KG1 (cell line): Measurements from ENCODE around the gene PEX11G.
"Not testable (repeated sequence)": the region's sequence is repeated elsewhere in the genome, so short reads cannot be mapped to it uniquely, and the experiment has no call there.

Source experiments
- DNase-seq: peaks from one replicate; lab custom pipeline; 2025; lab: John Stamatoyannopoulos, UW

Gene PEX11G

DNA sequence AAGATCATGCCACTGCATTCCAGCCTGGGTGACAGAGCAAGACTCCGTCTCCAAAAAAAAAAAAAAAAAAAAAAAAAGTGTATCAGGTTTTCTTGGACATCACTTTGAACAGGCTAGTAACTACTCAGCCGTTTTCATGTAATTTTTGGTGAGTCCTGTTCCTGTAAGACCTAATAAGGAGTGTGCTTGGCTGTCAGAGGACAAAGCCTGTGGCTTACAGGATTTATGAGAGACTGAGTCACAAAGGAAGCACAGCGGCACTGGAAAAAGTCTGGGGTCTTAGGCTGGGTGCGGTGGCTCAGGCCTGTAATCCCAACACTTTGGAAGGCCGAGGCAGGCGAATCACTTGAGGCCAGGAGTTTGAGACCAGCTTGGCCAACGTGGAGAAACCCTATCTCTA lies 55.4 kb downstream of the PEX11G start:
- not testable (repeated sequence) for DNase-seq

DNA sequence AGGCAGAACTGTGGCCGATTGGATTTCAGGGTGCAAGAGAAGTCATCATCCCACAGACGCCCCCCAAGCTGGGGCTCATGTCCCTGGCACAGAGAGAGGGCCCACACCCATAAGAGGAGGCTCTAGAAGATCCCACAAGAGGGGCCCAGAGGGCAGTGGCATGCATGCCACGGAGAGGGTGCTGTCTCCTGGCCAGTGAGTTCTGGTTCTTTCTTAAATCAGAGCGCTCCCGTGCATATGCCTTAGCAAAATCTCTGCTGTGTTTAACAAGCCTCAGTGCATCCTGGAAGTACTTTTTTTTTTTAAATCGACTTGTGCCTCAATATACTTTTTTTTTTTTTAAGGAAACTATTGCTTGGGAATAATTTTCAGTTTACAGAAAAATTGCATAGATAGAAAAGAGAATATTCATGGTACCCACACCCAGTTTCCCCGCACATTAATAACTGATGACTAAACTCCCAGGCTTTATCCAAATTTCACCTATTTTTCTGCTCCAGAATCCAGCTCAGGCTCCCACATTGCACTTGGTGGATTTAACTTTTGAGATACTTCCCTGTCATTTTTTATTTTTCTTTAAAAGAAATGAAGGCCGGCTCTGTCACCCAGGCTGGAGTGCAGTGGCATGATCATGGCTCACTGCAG lies 59.1 kb downstream of the PEX11G start:
- no peak for DNase-seq

DNA sequence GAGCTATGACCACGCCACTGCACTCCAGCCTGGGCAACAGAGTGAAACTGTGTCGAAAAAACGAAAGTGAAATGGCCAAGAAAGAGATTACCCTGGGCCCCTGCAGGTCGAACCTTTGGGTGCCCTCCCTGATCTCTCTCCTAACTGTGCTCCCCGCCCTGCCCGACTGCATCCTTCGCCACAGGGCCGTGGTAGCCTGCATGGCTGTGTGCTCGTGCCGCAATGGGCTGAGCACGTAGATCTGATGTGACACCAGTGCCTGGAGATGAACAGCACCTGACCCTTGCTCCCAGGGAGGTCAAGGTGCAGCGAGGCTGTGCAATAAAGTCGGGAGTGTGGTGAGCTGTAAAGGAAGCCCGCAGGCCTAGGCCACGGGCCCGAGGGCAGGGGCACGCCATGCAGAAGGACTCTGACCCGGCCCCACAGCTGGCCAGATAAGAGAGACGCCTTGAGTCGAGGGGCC lies 60.2 kb downstream of the PEX11G start:
- DNase-seq: no peak

DNA sequence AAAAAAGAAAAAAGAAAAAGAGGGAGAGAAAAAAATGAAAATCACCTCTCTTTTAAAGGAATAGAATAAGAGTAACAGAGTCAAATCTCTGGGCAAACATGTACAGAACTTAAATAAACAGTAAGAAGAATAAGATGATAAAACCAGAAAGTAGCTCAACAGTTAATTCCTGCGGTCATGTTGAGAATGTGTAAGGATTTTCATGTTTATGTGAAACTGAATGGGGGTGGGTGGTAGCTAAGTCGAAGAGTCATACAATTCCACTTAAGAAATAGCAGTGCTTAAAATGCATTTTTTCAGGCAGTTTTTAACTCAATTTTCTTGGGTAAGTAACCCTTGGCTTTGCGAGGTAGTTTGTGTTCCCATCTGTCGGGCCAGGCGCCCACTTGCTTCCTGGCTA lies 60.9 kb downstream of the PEX11G start:
- DNase-seq: no peak

DNA sequence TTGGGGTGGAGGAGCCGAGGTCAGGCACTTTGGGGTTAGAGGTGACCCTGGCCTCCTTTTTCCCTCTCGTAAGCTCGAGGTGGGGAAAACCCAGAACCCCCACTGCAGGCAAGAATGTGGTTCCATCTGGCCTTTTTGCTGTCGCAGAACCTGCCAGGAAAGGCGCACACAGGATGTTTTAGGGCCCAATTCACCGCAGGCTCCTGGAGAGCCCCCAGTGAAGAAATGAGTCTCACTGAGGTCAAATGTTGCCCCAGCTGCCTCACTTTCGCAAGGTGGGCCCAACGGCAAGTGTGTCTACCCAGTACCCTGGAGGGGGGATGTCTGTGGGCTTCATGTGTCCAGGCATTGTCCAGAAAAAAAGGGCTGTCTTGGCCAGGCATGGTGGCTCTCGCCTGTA lies 61.8 kb downstream of the PEX11G start:
- no peak for DNase-seq
